Thyroid gland (tissue), 4 donors: ENCODE data around the gene CGB8.

Source experiments
- POLR2A ChIP-seq, 2 donors: fragments of 450-650 bp; IDR thresholded peaks; one replicate each; pipeline ENCODE4 v1.6.1; 2017; ENCODE audit warnings: antibody characterized with exemption in 2 of 2, mild to moderate bottlenecking in 2 of 2, moderate library complexity in 1 of 2
- TF ChIP-seq, protein P1 (sequence below), 6 experiments: fragments of 200-600 bp in 3 of 6; fragments of 450-650 bp in 3 of 6; sonication (generic) in 3 of 6; IDR thresholded peaks; one replicate each; pipeline ENCODE4 v1.5.1; 2016 to 2019; ENCODE audit warnings: antibody characterized with exemption in 6 of 6, mild to moderate bottlenecking in 2 of 6, inconsistent platforms in 1 of 6, moderate library complexity in 1 of 6

DNA sequence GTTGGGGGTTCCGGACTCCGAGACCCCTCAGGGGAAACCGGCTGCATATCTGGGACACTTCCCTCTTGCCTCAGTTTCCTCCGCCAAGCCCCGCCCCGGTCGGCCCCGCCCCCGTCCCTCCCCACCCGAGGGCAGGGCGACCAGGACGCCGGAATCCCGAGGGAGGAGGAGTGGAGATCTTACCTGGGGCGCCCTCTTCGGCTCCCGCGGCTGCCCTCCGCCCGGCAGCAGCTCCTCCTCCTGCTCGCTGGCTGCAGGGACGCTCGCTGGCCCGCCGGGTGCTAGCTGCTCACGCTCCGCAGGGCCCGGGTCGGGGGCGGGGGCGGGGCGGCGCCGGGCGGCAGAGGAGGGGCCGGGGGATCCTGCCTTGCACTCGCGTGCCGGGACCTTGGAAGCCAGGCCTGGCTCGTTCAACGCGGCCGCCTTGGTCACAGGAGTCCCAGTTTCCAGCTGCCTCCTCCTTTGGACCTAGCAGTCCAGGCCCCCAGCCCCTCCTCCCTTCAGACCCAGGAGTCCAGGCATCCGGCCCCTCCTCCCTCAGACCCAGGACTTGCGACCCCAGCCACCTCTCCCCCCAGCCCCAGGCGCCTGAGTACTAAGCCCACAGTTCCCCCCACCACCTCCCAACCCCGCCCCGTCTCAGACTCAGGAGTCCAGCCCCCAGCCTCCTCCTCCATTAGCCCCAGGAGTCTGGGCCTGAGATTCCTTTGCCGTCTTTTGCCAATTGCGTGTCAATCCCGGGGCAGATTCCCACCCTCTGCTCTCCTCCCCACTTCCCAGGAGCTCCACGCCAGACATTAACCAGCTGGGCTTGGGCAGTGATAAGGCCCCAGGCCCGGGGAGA lies 16.1 kb upstream of the CGB8 start, which contains the start of gene NTF4:
- TF ChIP-seq, protein P1, sequence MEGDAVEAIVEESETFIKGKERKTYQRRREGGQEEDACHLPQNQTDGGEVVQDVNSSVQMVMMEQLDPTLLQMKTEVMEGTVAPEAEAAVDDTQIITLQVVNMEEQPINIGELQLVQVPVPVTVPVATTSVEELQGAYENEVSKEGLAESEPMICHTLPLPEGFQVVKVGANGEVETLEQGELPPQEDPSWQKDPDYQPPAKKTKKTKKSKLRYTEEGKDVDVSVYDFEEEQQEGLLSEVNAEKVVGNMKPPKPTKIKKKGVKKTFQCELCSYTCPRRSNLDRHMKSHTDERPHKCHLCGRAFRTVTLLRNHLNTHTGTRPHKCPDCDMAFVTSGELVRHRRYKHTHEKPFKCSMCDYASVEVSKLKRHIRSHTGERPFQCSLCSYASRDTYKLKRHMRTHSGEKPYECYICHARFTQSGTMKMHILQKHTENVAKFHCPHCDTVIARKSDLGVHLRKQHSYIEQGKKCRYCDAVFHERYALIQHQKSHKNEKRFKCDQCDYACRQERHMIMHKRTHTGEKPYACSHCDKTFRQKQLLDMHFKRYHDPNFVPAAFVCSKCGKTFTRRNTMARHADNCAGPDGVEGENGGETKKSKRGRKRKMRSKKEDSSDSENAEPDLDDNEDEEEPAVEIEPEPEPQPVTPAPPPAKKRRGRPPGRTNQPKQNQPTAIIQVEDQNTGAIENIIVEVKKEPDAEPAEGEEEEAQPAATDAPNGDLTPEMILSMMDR (IDR thresholded peaks at IDR 0.05), result no peak
- TF ChIP-seq POLR2A (IDR thresholded peaks at IDR 0.05), result no peak
